OCI-LY7 (cell line): Measurements from ENCODE around the gene KCNQ1. TPM values are rescaled to one million over a fixed set of nuclear protein-coding genes. Genes with fewer than 3 reads are reported as not detected.

Experiments used
- BruUV-seq: library from RNA; stranded (reverse); fragments of 400-500 nt; replicated peaks from 2 replicates; lab custom pipeline; 2021; lab: Mats Ljungman, UMichigan
- CTCF ChIA-PET: fragments of 300-600 bp; sonication (Branson Sonifier 250); formaldehyde crosslinking; loops from one replicate; lab custom pipeline; 2022; ENCODE audit warnings: antibody characterized with exemption; ENCODE audit not compliant: unreplicated experiment; lab: Charles Lee
- POLR2A ChIA-PET: fragments of 300-600 bp; sonication (Branson Sonifier 250); formaldehyde crosslinking; loops from one replicate; lab custom pipeline; 2022; ENCODE audit warnings: antibody characterized with exemption; lab: Charles Lee
- DNase-seq: peaks from one replicate; pipeline ENCODE4 v3.0.0-alpha.2; 2015; ENCODE audit warnings: low spot score
- H2AFZ ChIP-seq: fragments of 200-600 bp; sonication (generic), shearing (Covaris generic); 2 replicates; pipeline ENCODE4 v1.6.1; 2014; ENCODE audit warnings: mild to moderate bottlenecking, antibody characterized with exemption, low read length, moderate library complexity
- H3K27ac ChIP-seq: fragments of 200-600 bp; sonication (generic); 2 replicates; pipeline ENCODE4 v1.5.1; 2014; ENCODE audit warnings: mixed run types, low read depth, mild to moderate bottlenecking, moderate library complexity, low read length, inconsistent platforms; ENCODE audit not compliant: poor library complexity, severe bottlenecking
- H3K36me3 ChIP-seq: fragments of 200-600 bp; sonication (generic); 2 replicates; pipeline ENCODE4 v1.6.1; 2014; ENCODE audit warnings: mild to moderate bottlenecking, antibody characterized with exemption, low read length, moderate library complexity, mixed read lengths; ENCODE audit not compliant: insufficient read depth
- H3K4me1 ChIP-seq: fragments of 200-600 bp; sonication (generic); 2 replicates; pipeline ENCODE4 v1.5.1; 2014; ENCODE audit warnings: mild to moderate bottlenecking, low read length; ENCODE audit not compliant: insufficient read depth, poor library complexity, severe bottlenecking
- H3K4me2 ChIP-seq: fragments of 200-600 bp; sonication (generic); 2 replicates; pipeline ENCODE4 v1.6.1; 2014; ENCODE audit warnings: mild to moderate bottlenecking, low read length
- H3K4me3 ChIP-seq: fragments of 200-600 bp; sonication (generic); 2 replicates; pipeline ENCODE4 v1.5.1; 2014; ENCODE audit warnings: mild to moderate bottlenecking, low read depth, low read length; ENCODE audit not compliant: poor library complexity, severe bottlenecking
- H3K79me2 ChIP-seq: fragments of 200-600 bp; sonication (generic); 2 replicates; pipeline ENCODE4 v1.6.1; 2016; ENCODE audit warnings: low read depth, mild to moderate bottlenecking, low read length, moderate library complexity, mixed read lengths; ENCODE audit not compliant: insufficient read depth
- H3K9me2 ChIP-seq: fragments of 200-600 bp; sonication (generic); 2 replicates; pipeline ENCODE4 v1.6.1; 2016; ENCODE audit warnings: mild to moderate bottlenecking, low read length, mixed read lengths; ENCODE audit not compliant: insufficient read depth
- H3K9me3 ChIP-seq: fragments of 200-600 bp; sonication (generic); 2 replicates; pipeline ENCODE4 v1.6.1; 2014; ENCODE audit warnings: mild to moderate bottlenecking, mixed run types, low read length, mixed read lengths
- H4K20me1 ChIP-seq: fragments of 200-600 bp; sonication (generic); 2 replicates; pipeline ENCODE4 v1.6.1; 2014; ENCODE audit warnings: mild to moderate bottlenecking, antibody characterized with exemption, low read length, moderate library complexity, mixed read lengths; ENCODE audit not compliant: insufficient read depth
- CTCF ChIP-seq: fragments of 200-600 bp; sonication (generic); conservative IDR thresholded peaks from 2 replicates; pipeline ENCODE4 v1.5.1; 2014; ENCODE audit warnings: mild to moderate bottlenecking, antibody characterized with exemption, low read length, moderate library complexity, mixed read lengths
- EZH2phosphoT487 ChIP-seq: fragments of 200-600 bp; sonication (generic); IDR thresholded peaks from 2 replicates; pipeline ENCODE4 v1.6.1; 2018; ENCODE audit warnings: low read depth, borderline replicate concordance, mild to moderate bottlenecking, mixed run types, antibody characterized with exemption, low read length, moderate library complexity, mixed read lengths
- intact Hi-C: fragments of 100-400 bp; cut with micrococcal nuclease; formaldehyde crosslinking; loops from one replicate; pipeline ENCODE4 v1.10.0; 2022; ENCODE audit not compliant: unreplicated experiment
- total RNA-seq, 2 experiments: library from RNA; depleted of rRNA in 1 of 2; stranded (reverse); fragments of >200 nt in 1 of 2; shearing (Covaris generic) in 1 of 2; gene quantifications; 2 replicates each; pipeline ENCODE4 v1.2.3, GENCODE V29; 2014 to 2022

KCNQ1 gene
- total RNA-seq, 2 experiments from 2014 or later = 0.22 to 1.3 TPM

- no peak for DNase-seq
- ChIA-PET POLR2A (no interaction called here), CTCF (no interaction called here)
- no peak overlapping the region for H3K27ac ChIP-seq
- no peak overlapping the region for H3K4me2 ChIP-seq
- H3K4me3 ChIP-seq = no peak overlapping the region
- H3K36me3 ChIP-seq = no peaks in the 10 kb centered on the region
- H3K79me2 ChIP-seq = no peaks in the 10 kb centered on the region
- TF ChIP-seq CTCF (no peak), EZH2phosphoT487 (no peak)
- H3K4me1 ChIP-seq = no peaks in the 10 kb centered on the region
- no peak overlapping the region for H2AFZ ChIP-seq
- no peaks in the 10 kb centered on the region for H4K20me1 ChIP-seq
- no peaks in the 10 kb centered on the region for H3K9me2 ChIP-seq
- H3K9me3 ChIP-seq = no peaks in the 10 kb centered on the region
- BruUV-seq = no TSS peak
- intact Hi-C loops = no loop called here
Observed at GRCh38 chr11:2436013-2436520, 8.7 kb upstream of the KCNQ1 start.

GRCh38 chr11:2436521-2437031 is 8.2 kb upstream of the KCNQ1 start:
- Histone ChIP-seq H3K4me1 (no peaks in the 10 kb centered on the region), H3K4me2 (no peak overlapping the region), H3K9me2 (no peaks in the 10 kb centered on the region), H3K79me2 (no peaks in the 10 kb centered on the region), H3K9me3 (no peaks in the 10 kb centered on the region), H3K4me3 (no peak overlapping the region), H2AFZ (no peak overlapping the region), H3K36me3 (no peaks in the 10 kb centered on the region), H4K20me1 (no peaks in the 10 kb centered on the region), H3K27ac (no peak overlapping the region)
- DNase-seq = no peak
- no TSS peak for BruUV-seq
- TF ChIP-seq CTCF (no peak), EZH2phosphoT487 (no peak)
- intact Hi-C loops = no loop called here
- CTCF ChIA-PET = no interaction called here
- POLR2A ChIA-PET = no interaction called here

- Histone ChIP-seq H3K36me3 (no peaks in the 10 kb centered on the region), H3K4me1 (no peaks in the 10 kb centered on the region), H3K9me3 (no peaks in the 10 kb centered on the region), H3K4me3 (no peak overlapping the region), H4K20me1 (no peaks in the 10 kb centered on the region), H3K79me2 (no peaks in the 10 kb centered on the region), H3K27ac (no peak overlapping the region), H3K9me2 (no peaks in the 10 kb centered on the region), H2AFZ (no peak overlapping the region), H3K4me2 (no peak overlapping the region)
- DNase-seq = no peak
- POLR2A ChIA-PET = no interaction called here
- no peak for TF ChIP-seq EZH2phosphoT487
- TF ChIP-seq CTCF = no peak
- no TSS peak for BruUV-seq
- CTCF ChIA-PET = no interaction called here
- intact Hi-C loops = no loop called here
Observed at GRCh38 chr11:2437516-2437915, 7.3 kb upstream of the KCNQ1 start.
